GM11168 (cell line): ENCODE measurements around the gene TENM3.

Source experiments
- in situ Hi-C: fragments of 300-500 bp; cut with MboI; formaldehyde crosslinking; loops from one replicate; pipeline ENCODE4 v1.12.0; 2022; ENCODE audit warnings: low sequenced_read_pairs; ENCODE audit not compliant: unreplicated experiment

The TENM3 gene

GRCh38 chr4:182320092-182320491, 76.9 kb downstream of the TENM3 start:
- in situ Hi-C loops: no loop called here

DNA sequence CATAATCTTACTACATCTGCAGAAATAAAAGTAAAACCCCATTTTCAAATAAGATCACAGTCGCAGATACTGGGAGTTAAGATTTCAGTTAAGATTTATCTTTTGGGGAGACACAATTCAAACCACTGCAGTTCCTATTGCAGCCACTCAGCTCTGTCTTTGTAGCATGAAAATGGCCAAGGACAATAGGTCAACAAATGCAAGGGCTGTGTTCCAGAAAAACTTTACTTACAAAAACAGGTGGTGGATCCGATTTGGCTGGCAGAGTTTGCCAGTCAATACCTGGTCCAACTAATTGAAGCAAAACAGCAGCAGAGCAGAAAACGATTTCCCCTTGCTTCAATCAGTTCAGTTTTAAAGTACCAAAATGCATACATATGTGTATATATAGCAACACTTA, 77.4 kb downstream of the TENM3 start:
- in situ Hi-C loops: no loop called here

GRCh38 chr4:182324282-182324681, 81.1 kb downstream of the TENM3 start:
- in situ Hi-C loops: no loop called here

DNA sequence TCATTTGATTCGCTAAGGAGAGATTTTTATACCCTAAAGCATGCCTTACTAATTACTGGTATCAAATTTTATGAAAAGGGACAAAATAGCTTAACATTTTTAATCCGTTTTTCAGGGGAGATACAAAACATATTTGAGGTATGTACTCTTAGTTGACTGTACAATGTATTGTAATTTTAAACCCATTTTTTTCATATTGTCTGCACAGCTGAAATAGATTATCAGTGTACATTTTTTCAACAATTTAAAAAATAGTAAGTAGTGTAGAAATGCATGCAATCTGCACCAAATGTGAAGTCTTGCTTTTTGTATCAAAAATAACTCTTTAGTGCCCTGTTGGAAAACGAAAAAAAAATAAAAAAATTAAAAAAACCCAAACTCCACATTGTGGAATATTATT, 82.2 kb downstream of the TENM3 start:
- in situ Hi-C loops: no loop called here

DNA sequence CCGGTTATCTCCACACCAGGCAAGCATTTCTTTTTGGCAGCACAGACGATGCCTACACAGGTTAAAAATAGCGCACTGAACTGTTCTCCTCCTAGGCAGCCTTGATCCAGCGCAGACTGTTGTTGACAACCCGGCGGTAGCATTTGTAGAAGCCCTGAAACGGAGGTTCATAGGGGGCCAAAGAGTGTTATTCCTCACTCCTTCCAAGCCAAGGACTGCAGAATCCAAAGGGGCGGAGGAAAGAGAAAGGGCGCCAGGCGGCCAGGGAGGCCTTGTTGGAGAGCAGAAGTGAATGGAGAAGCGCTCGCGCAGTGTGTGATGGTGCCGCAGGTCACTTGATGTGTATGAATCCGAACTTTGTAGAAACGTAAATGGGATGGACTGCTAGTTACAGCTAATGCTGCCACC, 82.7 kb downstream of the TENM3 start:
- in situ Hi-C loops: no loop called here

DNA sequence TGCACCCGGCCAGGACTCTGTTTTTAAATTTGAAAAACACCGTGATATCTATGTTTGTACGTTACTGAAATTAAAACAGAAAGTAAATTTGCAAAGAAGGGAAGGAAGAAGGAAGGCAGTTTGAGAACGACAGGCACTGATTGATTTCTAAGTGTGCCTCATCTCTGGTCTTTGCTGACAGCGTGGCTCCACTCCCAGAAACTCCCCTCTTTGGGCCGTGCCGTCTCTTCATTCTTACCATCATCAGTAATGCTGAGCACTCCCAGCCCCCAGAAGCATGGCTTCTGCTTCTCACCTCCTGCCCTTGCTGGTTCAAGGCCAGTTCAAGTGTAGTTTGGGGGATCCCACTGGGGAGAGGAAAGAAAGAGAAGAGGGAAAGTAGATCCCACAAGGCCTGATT, 85.3 kb downstream of the TENM3 start:
- in situ Hi-C loops: no loop called here

- in situ Hi-C loops: no loop called here
Observed at GRCh38 chr4:182337366-182337765, 94.2 kb downstream of the TENM3 start.

GRCh38 chr4:182338063-182338462, 94.9 kb downstream of the TENM3 start:
- in situ Hi-C loops: no loop called here

DNA sequence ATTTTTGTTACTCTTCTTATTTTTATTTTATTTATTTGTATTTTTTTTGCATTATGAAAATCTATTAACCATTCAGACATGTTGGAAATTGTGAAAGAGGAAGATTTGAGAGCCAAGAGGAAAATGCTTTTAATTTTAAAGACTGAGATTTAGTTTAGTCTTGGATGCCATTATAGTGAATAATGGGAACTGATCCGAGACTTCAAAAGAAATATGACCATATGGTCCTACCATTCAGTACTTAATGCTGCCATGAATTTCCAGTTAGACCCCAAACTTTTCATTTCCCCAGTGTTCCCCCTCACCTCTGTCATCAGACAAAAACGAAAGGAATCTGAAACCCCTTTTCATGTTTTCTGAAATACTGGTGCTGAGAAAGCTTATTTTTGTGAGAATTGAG, 95.5 kb downstream of the TENM3 start:
- in situ Hi-C loops: no loop called here

GRCh38 chr4:182339221-182339641, 96.0 kb downstream of the TENM3 start:
- in situ Hi-C loops: no loop called here

DNA sequence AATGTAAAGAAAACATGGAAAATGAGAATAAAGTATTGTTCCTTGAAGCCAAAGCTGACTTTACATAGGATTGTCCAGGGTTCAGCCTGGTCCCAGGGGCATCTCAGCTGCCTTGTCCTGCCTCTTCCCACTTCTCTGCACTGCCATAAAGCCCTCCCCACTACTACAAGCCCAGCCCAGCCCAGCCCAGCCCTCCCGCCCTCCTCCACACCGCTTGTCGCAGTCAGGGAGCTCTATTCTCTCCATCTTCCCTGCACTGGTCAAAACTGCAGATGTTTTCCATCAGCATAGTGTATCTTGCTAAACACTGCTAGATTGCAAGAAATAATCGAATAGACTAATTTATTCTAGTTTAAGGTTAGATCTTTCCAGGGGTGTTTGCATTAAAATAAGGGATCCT, 100.3 kb downstream of the TENM3 start:
- in situ Hi-C loops: no loop called here

DNA sequence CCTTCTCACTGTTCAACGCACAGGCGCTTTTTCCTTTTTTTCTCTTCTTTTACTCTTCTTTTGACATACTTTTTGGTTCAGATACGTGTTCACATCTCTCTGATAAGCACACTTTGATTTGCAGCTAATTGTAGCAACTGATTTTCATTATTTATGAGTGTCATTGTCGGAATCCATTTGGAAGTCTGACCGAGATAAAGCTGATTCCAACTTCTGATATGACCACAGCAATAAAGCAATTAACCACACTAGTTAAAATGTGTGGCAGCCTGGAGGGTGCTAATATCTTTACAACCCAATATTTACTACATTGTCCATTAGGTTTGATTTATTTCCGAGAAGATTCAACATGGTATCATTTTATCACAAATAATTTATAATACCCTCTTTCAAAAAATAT, 101.8 kb downstream of the TENM3 start:
- in situ Hi-C loops: no loop called here

GRCh38 chr4:182346250-182346649, 103.0 kb downstream of the TENM3 start:
- in situ Hi-C loops: no loop called here

GRCh38 chr4:182346675-182347375, 103.6 kb downstream of the TENM3 start:
- in situ Hi-C loops: no loop called here

GRCh38 chr4:182348779-182349326, 105.7 kb downstream of the TENM3 start:
- in situ Hi-C loops: no loop called here

GRCh38 chr4:182350041-182350440, 106.8 kb downstream of the TENM3 start:
- in situ Hi-C loops: no loop called here

GRCh38 chr4:182351485-182351884, 108.3 kb downstream of the TENM3 start:
- in situ Hi-C loops: no loop called here

DNA sequence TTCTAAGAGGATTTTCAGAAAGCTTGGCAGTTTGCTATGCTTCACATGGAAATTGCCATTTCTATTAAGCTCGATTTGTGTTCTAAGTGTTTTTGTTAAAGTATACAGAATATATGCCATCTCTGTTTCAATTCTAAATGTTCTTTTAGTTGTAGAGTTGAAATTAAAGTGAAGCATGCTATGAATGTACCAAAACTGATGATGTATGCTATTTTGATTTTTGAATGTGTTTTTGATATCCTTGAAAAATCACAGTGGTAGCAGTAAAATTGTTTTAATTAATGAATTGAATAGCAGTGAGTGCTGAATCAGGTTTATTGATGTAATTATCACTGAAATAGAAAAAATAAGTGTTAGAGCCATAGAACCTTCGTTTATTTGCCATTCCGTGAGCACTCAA, 110.9 kb downstream of the TENM3 start:
- in situ Hi-C loops: no loop called here

- in situ Hi-C loops: no loop called here
Observed at GRCh38 chr4:182354867-182355266, 111.7 kb downstream of the TENM3 start.

DNA sequence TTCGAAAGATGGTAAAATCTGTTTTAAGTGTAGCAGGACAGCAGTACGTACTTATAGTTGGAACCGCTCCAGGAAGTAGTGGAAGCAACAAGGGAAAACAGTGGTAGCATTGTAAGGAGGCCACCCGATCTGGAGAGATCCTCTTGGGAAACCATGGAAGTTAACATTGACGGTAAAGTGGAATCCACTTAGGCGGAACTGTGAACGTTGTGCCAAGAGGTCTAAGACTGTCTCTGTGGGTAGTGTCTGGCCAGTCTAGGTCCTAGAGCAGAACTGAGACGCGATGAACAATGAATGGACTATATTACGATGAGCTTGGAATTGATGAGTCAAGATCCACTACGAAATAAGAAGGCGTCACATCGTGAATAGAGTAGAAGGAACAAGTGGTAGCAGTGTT, 124.0 kb downstream of the TENM3 start:
- in situ Hi-C loops: no loop called here

- in situ Hi-C loops: no loop called here
Observed at GRCh38 chr4:182369211-182369610, 126.0 kb downstream of the TENM3 start.

DNA sequence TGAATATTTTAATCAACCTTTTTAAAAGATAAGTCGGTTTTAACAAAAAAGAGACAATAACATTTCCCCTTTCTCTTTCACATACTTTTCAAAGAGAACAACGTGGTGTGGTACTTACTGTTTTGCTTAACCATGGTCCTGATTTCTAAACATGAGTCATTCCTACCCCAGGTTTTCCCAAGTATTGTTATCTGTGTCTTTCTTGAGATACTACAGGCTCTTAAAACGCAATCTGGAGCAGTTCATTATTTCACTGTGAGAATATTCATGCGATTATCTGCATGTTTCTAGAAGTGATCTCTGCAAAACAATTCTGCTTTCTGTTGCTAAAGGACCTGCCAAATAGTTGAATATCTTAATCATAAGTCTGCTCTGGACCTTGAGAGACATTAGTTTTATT, 127.3 kb downstream of the TENM3 start:
- in situ Hi-C loops: no loop called here
